ENCODE measurements around the gene FANK1.

The FANK1 gene

GRCh38 chr10:126049759-126050700 lies 153.7 kb downstream of the FANK1 start:
- Histone ChIP-seq H3K4me1 (peaks cover 4% of the 10 kb centered on the region; the same call in 1 of the 2 replicates), H3K9me3 (no peaks in the 10 kb centered on the region), H3K4me3 (ENCODE audit: low read depth, low read length) (no peak overlapping the region), H3K27me3 (no peaks in the 10 kb centered on the region), H3K36me3 (no peaks in the 10 kb centered on the region)
- peak; percentile 56 for DNase-seq
- no peak for TF ChIP-seq CTCF (IDR thresholded peaks at IDR 0.05; ENCODE audit: low read depth, low read length)

GRCh38 chr10:126052171-126052570 lies 155.8 kb downstream of the FANK1 start:
- H3K4me1 ChIP-seq, result peaks cover 4% of the 10 kb centered on the region; the same call in 1 of the 2 replicates
- no peak for TF ChIP-seq CTCF (IDR thresholded peaks at IDR 0.05; ENCODE audit: low read depth, low read length)
- no peaks in the 10 kb centered on the region for H3K27me3 ChIP-seq
- DNase-seq, result no peak
- no peaks in the 10 kb centered on the region for H3K36me3 ChIP-seq
- H3K9me3 ChIP-seq, result no peaks in the 10 kb centered on the region
- no peak overlapping the region for H3K4me3 ChIP-seq (ENCODE audit: low read depth, low read length)

GRCh38 chr10:126054191-126054590 lies 157.8 kb downstream of the FANK1 start:
- DNase-seq, result no peak
- no peak for TF ChIP-seq CTCF (IDR thresholded peaks at IDR 0.05; ENCODE audit: low read depth, low read length)
- no peak overlapping the region for H3K4me3 ChIP-seq (ENCODE audit: low read depth, low read length)
- no peaks in the 10 kb centered on the region for H3K36me3 ChIP-seq
- no peaks in the 10 kb centered on the region for H3K27me3 ChIP-seq
- no peaks in the 10 kb centered on the region for H3K9me3 ChIP-seq
- peaks cover 14% of the 10 kb centered on the region for H3K4me1 ChIP-seq

- TF ChIP-seq CTCF (IDR thresholded peaks at IDR 0.05; ENCODE audit: low read depth, low read length), result no peak
- H3K27me3 ChIP-seq, result no peaks in the 10 kb centered on the region
- H3K4me3 ChIP-seq (ENCODE audit: low read depth, low read length), result no peak overlapping the region
- H3K4me1 ChIP-seq, result peaks cover 22% of the 10 kb centered on the region
- no peaks in the 10 kb centered on the region for H3K36me3 ChIP-seq
- no peak for DNase-seq
- H3K9me3 ChIP-seq, result no peaks in the 10 kb centered on the region
Observed at GRCh38 chr10:126057494-126057893, 161.1 kb downstream of the FANK1 start.

GRCh38 chr10:126058104-126058503 lies 161.7 kb downstream of the FANK1 start:
- H3K4me3 ChIP-seq (ENCODE audit: low read depth, low read length), result peak overlapping the region; percentile 39
- H3K36me3 ChIP-seq, result no peaks in the 10 kb centered on the region
- peak; percentile 38 for DNase-seq
- H3K9me3 ChIP-seq, result no peaks in the 10 kb centered on the region
- no peaks in the 10 kb centered on the region for H3K27me3 ChIP-seq
- H3K4me1 ChIP-seq, result peaks cover 26% of the 10 kb centered on the region
- TF ChIP-seq CTCF (IDR thresholded peaks at IDR 0.05; ENCODE audit: low read depth, low read length), result no peak

- peaks cover 26% of the 10 kb centered on the region for H3K4me1 ChIP-seq
- H3K9me3 ChIP-seq, result no peaks in the 10 kb centered on the region
- peak overlapping the region; percentile 39 for H3K4me3 ChIP-seq (ENCODE audit: low read depth, low read length)
- no peaks in the 10 kb centered on the region for H3K36me3 ChIP-seq
- no peak for TF ChIP-seq CTCF (IDR thresholded peaks at IDR 0.05; ENCODE audit: low read depth, low read length)
- H3K27me3 ChIP-seq, result no peaks in the 10 kb centered on the region
- peak; percentile 83 for DNase-seq
Observed at GRCh38 chr10:126058507-126058906, 162.1 kb downstream of the FANK1 start.
